ENCODE measurements around the gene TAP1.

DNA sequence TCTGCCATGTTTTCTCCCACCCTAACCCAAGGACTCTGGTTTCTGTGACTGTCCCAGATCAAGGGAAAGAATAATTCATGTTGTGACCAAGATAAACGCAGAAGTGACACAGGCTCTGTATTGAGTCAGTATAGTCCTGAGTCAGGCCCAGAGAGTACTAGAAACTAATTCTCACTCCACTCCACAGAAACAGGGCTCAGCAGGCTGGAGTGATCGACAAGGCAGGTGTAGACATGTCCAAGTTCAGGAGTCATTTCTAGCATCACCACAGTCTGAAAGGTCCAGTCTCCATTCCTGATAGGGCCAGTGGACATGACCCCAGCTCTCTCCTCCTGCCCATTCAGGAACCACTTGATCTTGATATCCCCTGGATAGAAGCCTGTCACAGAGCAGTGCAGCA lies 39.4 kb downstream of the TAP1 start:
- TF ChIP-seq POLR2AphosphoS5 (IDR thresholded peaks at IDR 0.05; ENCODE audit: borderline replicate concordance, low read depth, low read length) (no peak), EZH2 (IDR thresholded peaks at IDR 0.05) (no peak), FOXP2 (optimal IDR thresholded peaks at IDR 0.05; ENCODE audit: control extremely low read depth, extremely low read length, insufficient read depth) (no peak)
